Inflammatory macrophage (primary cell): ENCODE results near the gene GUCY1A1.
"Not testable (repeated sequence)": the region's sequence is repeated elsewhere in the genome, so short reads cannot be mapped to it uniquely, and the experiment has no call there.

Experiments used
- DNase-seq, 2 donors: peaks; one replicate each; pipeline ENCODE4 v3.0.0-alpha.2; 2020 to 2022
- total RNA-seq, 18 experiments: gene quantifications; one replicate each; lab custom pipeline; 2026; ENCODE audit warnings: mixed read lengths in 6 of 18, inconsistent platforms in 2 of 18; lab: John Stamatoyannopoulos, UW

GUCY1A1 gene
- 0.36 to 27.6 (median 1.1) reads per million in 18 experiments for total RNA-seq

GRCh38 chr4:155666344-155667221 is at the start of gene GUCY1A1:
GUCY1A1 (plus strand) TSS chr4:155666848; CDS start chr4:155696868, 30,020 bp downstream.
- DNase-seq, result no peak

GRCh38 chr4:155617296-155617695 is 49.4 kb upstream of the GUCY1A1 start:
- DNase-seq, result no peak

GRCh38 chr4:155618183-155618838 is 48.3 kb upstream of the GUCY1A1 start:
- DNase-seq, result peak; percentile 64 to 65

GRCh38 chr4:155620637-155621036 is 46.0 kb upstream of the GUCY1A1 start:
- no peak for DNase-seq

- DNase-seq, result no peak
Measured at GRCh38 chr4:155624478-155624877, 42.2 kb upstream of the GUCY1A1 start.

- DNase-seq, result no peak
Measured at GRCh38 chr4:155626561-155626960, 40.1 kb upstream of the GUCY1A1 start.

- DNase-seq, result no peak
Measured at GRCh38 chr4:155629183-155629825, 37.3 kb upstream of the GUCY1A1 start.

- no peak for DNase-seq
Measured at GRCh38 chr4:155629956-155630355, 36.7 kb upstream of the GUCY1A1 start.

GRCh38 chr4:155632310-155632840 is 34.3 kb upstream of the GUCY1A1 start:
- no peak for DNase-seq

GRCh38 chr4:155638195-155638965 is 28.3 kb upstream of the GUCY1A1 start:
- no peak for DNase-seq

- DNase-seq, result peak; percentile 61 to 76
Measured at GRCh38 chr4:155639704-155640523, 26.7 kb upstream of the GUCY1A1 start.

GRCh38 chr4:155640751-155641150 is 25.9 kb upstream of the GUCY1A1 start:
- no peak for DNase-seq

GRCh38 chr4:155643087-155643486 is 23.6 kb upstream of the GUCY1A1 start:
- no peak for DNase-seq

- no peak for DNase-seq
Measured at GRCh38 chr4:155646001-155646400, 20.6 kb upstream of the GUCY1A1 start.

GRCh38 chr4:155650785-155651184 is 15.9 kb upstream of the GUCY1A1 start:
- DNase-seq, result not testable (repeated sequence)

- no peak for DNase-seq
Measured at GRCh38 chr4:155653052-155653451, 13.6 kb upstream of the GUCY1A1 start.

- peak; percentile 8 to 29 for DNase-seq
Measured at GRCh38 chr4:155656025-155656424, 10.6 kb upstream of the GUCY1A1 start.

- no peak for DNase-seq
Measured at GRCh38 chr4:155657169-155657568, 9.5 kb upstream of the GUCY1A1 start.

GRCh38 chr4:155657985-155658680 is 8.5 kb upstream of the GUCY1A1 start:
- no peak for DNase-seq

- no peak for DNase-seq
Measured at GRCh38 chr4:155658681-155659064, 8.0 kb upstream of the GUCY1A1 start.

GRCh38 chr4:155659176-155659575 is 7.5 kb upstream of the GUCY1A1 start:
- DNase-seq, result no peak
